IMR-90 (cell line): ENCODE results near the gene VPS35. TPM values are rescaled to one million over a fixed set of nuclear protein-coding genes. Genes with fewer than 3 reads are reported as not detected.

ENCODE experiments used
- ATAC-seq: fragments of 200-7000 bp; cut with Tn5 transposase; 2 replicates; pipeline ENCODE4 v1.9.1; 2020; ENCODE audit warnings: low read depth, mild to moderate bottlenecking, moderate library complexity
- BruUV-seq: library from RNA; stranded (reverse); fragments of 400-500 nt; replicated peaks from 2 replicates; lab custom pipeline; 2021; lab: Mats Ljungman, UMichigan
- CTCF ChIA-PET: fragments of 300-600 bp; formaldehyde crosslinking; extraction: SDS; loops from one replicate; lab custom pipeline; 2021; ENCODE audit warnings: antibody characterized with exemption; lab: Yijun Ruan, JAX
- POLR2A ChIA-PET: fragments of 300-600 bp; sonication (Branson Sonifier 250); formaldehyde crosslinking; loops from one replicate; lab custom pipeline; 2022; ENCODE audit warnings: antibody characterized with exemption; ENCODE audit not compliant: unreplicated experiment; lab: Charles Lee
- DNase-seq: peaks from one replicate; pipeline ENCODE4 v3.0.0; 2013
- H2AFZ ChIP-seq: replicated peaks from 2 replicates; pipeline ENCODE3; 2013; ENCODE audit warnings: low read length, mild to moderate bottlenecking; ENCODE audit not compliant: poor library complexity
- H2AK5ac ChIP-seq: 2 replicates; pipeline ENCODE4 v1.6.1; 2013; ENCODE audit warnings: low read depth, low read length, inconsistent platforms
- H2AK9ac ChIP-seq: replicated peaks from 2 replicates; pipeline ENCODE3; 2013; ENCODE audit warnings: mild to moderate bottlenecking, low read depth, low read length, moderate library complexity; ENCODE audit not compliant: poor library complexity
- H2BK120ac ChIP-seq: 2 replicates; pipeline ENCODE4 v1.6.1; 2013; ENCODE audit warnings: low read depth, low read length, inconsistent platforms
- H2BK15ac ChIP-seq: 3 replicates; pipeline ENCODE4 v1.6.1; 2013; ENCODE audit warnings: low read depth, low read length, inconsistent platforms
- H2BK20ac ChIP-seq: 2 replicates; pipeline ENCODE4 v1.6.1; 2013; ENCODE audit warnings: low read depth, mild to moderate bottlenecking, inconsistent platforms, low read length, moderate library complexity
- H2BK5ac ChIP-seq: 2 replicates; pipeline ENCODE4 v1.6.1; 2013; ENCODE audit warnings: mild to moderate bottlenecking, low read depth, low read length, inconsistent platforms; ENCODE audit not compliant: poor library complexity, severe bottlenecking
- H3K14ac ChIP-seq: replicated peaks from 2 replicates; pipeline ENCODE4 v1.6.1; 2013; ENCODE audit warnings: low read depth, low read length, inconsistent platforms
- H3K18ac ChIP-seq: 2 replicates; pipeline ENCODE4 v1.6.1; 2013; ENCODE audit warnings: low read depth, low read length, control low read depth
- H3K23ac ChIP-seq: 2 replicates; pipeline ENCODE4 v1.6.1; 2013; ENCODE audit warnings: low read depth, low read length, inconsistent platforms
- H3K27ac ChIP-seq: 2 replicates; pipeline ENCODE4 v1.5.1; 2013; ENCODE audit warnings: mild to moderate bottlenecking, control low read depth, low read length; ENCODE audit not compliant: insufficient read depth
- H3K27me3 ChIP-seq: 2 replicates; pipeline ENCODE4 v1.6.1; 2013; ENCODE audit warnings: low read length; ENCODE audit not compliant: control insufficient read depth, insufficient read depth
- H3K36me3 ChIP-seq: 2 replicates; pipeline ENCODE4 v1.6.1; 2013; ENCODE audit warnings: low read length, mixed read lengths; ENCODE audit not compliant: control insufficient read depth, insufficient read depth
- H3K4ac ChIP-seq: 2 replicates; pipeline ENCODE4 v1.6.1; 2013; ENCODE audit warnings: low read depth, low read length, inconsistent platforms
- H3K4me1 ChIP-seq: 2 replicates; pipeline ENCODE4 v1.6.1; 2013; ENCODE audit warnings: low read length, mixed read lengths; ENCODE audit not compliant: control insufficient read depth, insufficient read depth
- H3K4me2 ChIP-seq: 2 replicates; pipeline ENCODE4 v1.6.1; 2013; ENCODE audit warnings: low read depth, mild to moderate bottlenecking, control low read depth, low read length, moderate library complexity
- H3K4me3 ChIP-seq: 2 replicates; pipeline ENCODE4 v1.5.1; 2013; ENCODE audit warnings: low read depth, mild to moderate bottlenecking, control low read depth, low read length, moderate library complexity; ENCODE audit not compliant: insufficient read depth
- H3K56ac ChIP-seq: 2 replicates; pipeline ENCODE4 v1.6.1; 2013; ENCODE audit warnings: low read length, inconsistent platforms; ENCODE audit not compliant: insufficient read depth; ENCODE audit errors: extremely low read depth
- H3K79me1 ChIP-seq, 2 experiments: 2 replicates each; pipeline ENCODE4 v1.6.1; 2013; ENCODE audit warnings: low read length in 2 of 2, inconsistent platforms in 1 of 2, low read depth in 1 of 2
- H3K9ac ChIP-seq: 2 replicates; pipeline ENCODE4 v1.6.1; 2013; ENCODE audit warnings: low read depth, low read length, control low read depth
- H3K9me1 ChIP-seq: 2 replicates; pipeline ENCODE4 v1.6.1; 2013; ENCODE audit warnings: low read length, inconsistent platforms; ENCODE audit not compliant: insufficient read depth
- H3K9me3 ChIP-seq: 2 replicates; pipeline ENCODE4 v1.6.1; 2013; ENCODE audit warnings: low read length; ENCODE audit not compliant: control insufficient read depth, insufficient read depth
- H4K20me1 ChIP-seq: 2 replicates; pipeline ENCODE4 v1.6.1; 2013; ENCODE audit warnings: low read length, inconsistent platforms; ENCODE audit not compliant: insufficient read depth
- H4K5ac ChIP-seq: 2 replicates; pipeline ENCODE4 v1.6.1; 2013; ENCODE audit warnings: mild to moderate bottlenecking, low read depth, low read length, control low read depth
- H4K8ac ChIP-seq, 2 experiments: 2 replicates each; pipeline ENCODE4 v1.6.1; 2013; ENCODE audit warnings: low read depth in 2 of 2, low read length in 2 of 2, control low read depth in 1 of 2, inconsistent platforms in 1 of 2
- H4K91ac ChIP-seq: 2 replicates; pipeline ENCODE4 v1.6.1; 2013; ENCODE audit warnings: low read depth, low read length, inconsistent platforms; ENCODE audit not compliant: insufficient read depth
- BHLHE40 ChIP-seq: fragments of 150-350 bp; IDR thresholded peaks from 2 replicates; pipeline ENCODE4 v1.6.1; 2016; ENCODE audit warnings: mild to moderate bottlenecking, low read depth, low read length
- CEBPB ChIP-seq: IDR thresholded peaks from 2 replicates; pipeline ENCODE4 v1.6.1; 2012; ENCODE audit warnings: low read depth, low read length, improper control_type of control experiment
- CHD1 ChIP-seq: IDR thresholded peaks from 2 replicates; pipeline ENCODE4 v1.6.1; 2012; ENCODE audit warnings: low read depth, low read length, improper control_type of control experiment
- MAZ ChIP-seq: IDR thresholded peaks from 2 replicates; pipeline ENCODE4 v1.6.1; 2012; ENCODE audit warnings: low read depth, mild to moderate bottlenecking, low read length, improper control_type of control experiment, moderate library complexity, borderline replicate concordance
- MXI1 ChIP-seq: IDR thresholded peaks from 2 replicates; pipeline ENCODE4 v1.6.1; 2012; ENCODE audit warnings: low read depth, mild to moderate bottlenecking, low read length, moderate library complexity, borderline replicate concordance
- NFE2L2 ChIP-seq: fragments of 150-350 bp; IDR thresholded peaks from 2 replicates; pipeline ENCODE4 v1.6.1; 2016; ENCODE audit warnings: low read depth, mild to moderate bottlenecking, low read length
- POLR2A ChIP-seq: IDR thresholded peaks from 2 replicates; pipeline ENCODE4 v1.6.1; 2012; ENCODE audit warnings: mild to moderate bottlenecking, low read depth, low read length
- RFX5 ChIP-seq: IDR thresholded peaks from 2 replicates; pipeline ENCODE4 v1.8.0; 2012; ENCODE audit warnings: low read depth, mild to moderate bottlenecking, low read length, moderate library complexity
- WGBS, 2 experiments: methylation state at CpG; one replicate each; pipeline versions ENCODE4 v1.1.5 to v1.1.7; 2013; ENCODE audit warnings: missing lambda C conversion rate in 2 of 2; ENCODE audit not compliant: insufficient read length in 1 of 2; ENCODE audit errors: extremely low coverage in 2 of 2; 5-methylcytosine and 5-hydroxymethylcytosine counted together
- dilution Hi-C: fragments of 300-500 bp; cut with HindIII; formaldehyde crosslinking; loops from one replicate; pipeline ENCODE4 v1.14.3; 2018; ENCODE audit warnings: low sequenced_read_pairs; ENCODE audit not compliant: unreplicated experiment
- in situ Hi-C: fragments of 300-500 bp; cut with MboI; formaldehyde crosslinking; loops from 3 replicates; pipeline ENCODE4 v1.14.3; 2019; ENCODE audit warnings: low sequenced_read_pairs, inconsistent platforms, mixed read lengths
- intact Hi-C: fragments of 100-400 bp; cut with micrococcal nuclease; formaldehyde crosslinking; loops from 2 replicates; pipeline ENCODE4 v1.10.0; 2022
- polyA plus RNA-seq, 3 experiments: library from polyadenylated mRNA; depleted of rRNA; stranded (reverse); fragments of >200 nt; gene quantifications; 2 replicates each; pipeline ENCODE4 v1.2.3, GENCODE V29; 2012; ENCODE audit warnings: low replicate concordance in 1 of 3
- total RNA-seq: library from RNA; depleted of rRNA; stranded (reverse); fragments of >200 nt; gene quantifications from 2 replicates; pipeline ENCODE4 v1.2.3, GENCODE V29; 2012
- TF ChIP-seq, protein P1 (sequence below): conservative IDR thresholded peaks from 2 replicates; pipeline ENCODE4 v1.5.1; 2012; ENCODE audit warnings: mild to moderate bottlenecking, low read depth, low read length, improper control_type of control experiment
- TF ChIP-seq, protein P2 (sequence below): fragments of 150-350 bp; IDR thresholded peaks from 2 replicates; pipeline ENCODE4 v1.6.1; 2016; ENCODE audit warnings: low read depth, mild to moderate bottlenecking, low read length, moderate library complexity, borderline replicate concordance

VPS35 gene
- total and polyA plus RNA-seq, 2 of the 4 experiments (the other 2 are of a cell fraction), result 42.3 to 89.4 TPM

DNA sequence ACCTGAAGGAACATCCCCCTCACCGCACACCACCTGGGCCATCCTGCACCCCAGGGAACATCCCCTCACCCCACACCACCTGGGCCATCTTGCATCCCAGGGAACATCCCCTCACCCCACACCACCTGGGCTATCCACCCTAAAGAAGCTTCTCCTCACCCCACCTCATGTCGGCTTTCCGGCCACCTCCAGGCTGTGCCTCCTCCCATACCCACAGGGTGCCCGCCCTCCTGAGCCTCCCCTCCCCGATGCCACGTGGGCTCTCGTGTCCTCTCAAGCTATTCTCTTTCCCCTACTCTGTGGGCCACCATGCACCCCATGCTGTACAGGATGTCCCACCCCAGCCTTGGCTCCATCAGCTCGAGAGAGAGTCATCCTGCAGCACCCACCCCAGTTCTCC is 41.1 kb upstream of the VPS35 start (continued):
- TF ChIP-seq, protein P1, sequence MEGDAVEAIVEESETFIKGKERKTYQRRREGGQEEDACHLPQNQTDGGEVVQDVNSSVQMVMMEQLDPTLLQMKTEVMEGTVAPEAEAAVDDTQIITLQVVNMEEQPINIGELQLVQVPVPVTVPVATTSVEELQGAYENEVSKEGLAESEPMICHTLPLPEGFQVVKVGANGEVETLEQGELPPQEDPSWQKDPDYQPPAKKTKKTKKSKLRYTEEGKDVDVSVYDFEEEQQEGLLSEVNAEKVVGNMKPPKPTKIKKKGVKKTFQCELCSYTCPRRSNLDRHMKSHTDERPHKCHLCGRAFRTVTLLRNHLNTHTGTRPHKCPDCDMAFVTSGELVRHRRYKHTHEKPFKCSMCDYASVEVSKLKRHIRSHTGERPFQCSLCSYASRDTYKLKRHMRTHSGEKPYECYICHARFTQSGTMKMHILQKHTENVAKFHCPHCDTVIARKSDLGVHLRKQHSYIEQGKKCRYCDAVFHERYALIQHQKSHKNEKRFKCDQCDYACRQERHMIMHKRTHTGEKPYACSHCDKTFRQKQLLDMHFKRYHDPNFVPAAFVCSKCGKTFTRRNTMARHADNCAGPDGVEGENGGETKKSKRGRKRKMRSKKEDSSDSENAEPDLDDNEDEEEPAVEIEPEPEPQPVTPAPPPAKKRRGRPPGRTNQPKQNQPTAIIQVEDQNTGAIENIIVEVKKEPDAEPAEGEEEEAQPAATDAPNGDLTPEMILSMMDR, result no peak
- TF ChIP-seq NFE2L2, result no peak

DNA sequence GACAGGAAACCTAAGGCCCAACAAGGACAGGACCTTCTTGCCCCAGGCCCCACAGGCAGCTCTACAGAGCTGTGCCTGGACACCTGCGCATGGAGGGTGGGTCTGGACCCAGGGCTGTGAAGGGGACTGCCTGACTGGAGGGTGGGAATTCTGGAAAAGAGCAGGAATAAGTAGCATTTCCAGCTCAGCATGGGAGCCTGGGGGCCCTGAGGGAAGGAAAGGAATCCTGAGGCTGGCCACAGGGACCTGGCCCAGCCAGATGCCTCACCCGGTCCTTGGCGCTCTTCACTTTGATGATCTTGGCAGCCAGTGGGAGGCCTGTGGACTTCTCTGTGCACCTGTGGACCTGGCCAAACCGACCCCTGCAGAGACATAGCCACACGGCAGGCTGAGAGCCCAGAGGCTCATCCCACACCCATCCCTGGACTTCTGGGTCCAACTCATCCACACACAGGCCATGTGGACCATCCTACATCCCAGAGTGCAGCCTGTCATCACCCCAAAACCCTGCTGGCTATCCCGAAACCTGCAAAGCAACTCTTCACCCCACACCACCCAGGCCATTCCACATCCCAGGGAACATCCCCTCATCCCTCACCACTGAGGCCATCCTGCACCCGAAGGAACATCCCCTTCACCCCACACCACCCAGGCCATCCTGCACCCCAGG is 40.5 kb upstream of the VPS35 start:
- POLR2A ChIA-PET, result no interaction called here
- no TSS peak for BruUV-seq
- CTCF ChIA-PET, result no interaction called here
- TF ChIP-seq, protein P2, sequence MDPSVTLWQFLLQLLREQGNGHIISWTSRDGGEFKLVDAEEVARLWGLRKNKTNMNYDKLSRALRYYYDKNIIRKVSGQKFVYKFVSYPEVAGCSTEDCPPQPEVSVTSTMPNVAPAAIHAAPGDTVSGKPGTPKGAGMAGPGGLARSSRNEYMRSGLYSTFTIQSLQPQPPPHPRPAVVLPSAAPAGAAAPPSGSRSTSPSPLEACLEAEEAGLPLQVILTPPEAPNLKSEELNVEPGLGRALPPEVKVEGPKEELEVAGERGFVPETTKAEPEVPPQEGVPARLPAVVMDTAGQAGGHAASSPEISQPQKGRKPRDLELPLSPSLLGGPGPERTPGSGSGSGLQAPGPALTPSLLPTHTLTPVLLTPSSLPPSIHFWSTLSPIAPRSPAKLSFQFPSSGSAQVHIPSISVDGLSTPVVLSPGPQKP, result no peak
- TF ChIP-seq BHLHE40, result no peak
- no peak for TF ChIP-seq MAZ
- TF ChIP-seq MXI1, result no peak
- no peak for TF ChIP-seq NFE2L2
- TF ChIP-seq CEBPB, result no peak
- no peak for TF ChIP-seq RFX5
- no peak for TF ChIP-seq POLR2A
- TF ChIP-seq CHD1, result no peak
- TF ChIP-seq, protein P1, result no peak

More for the DNA sequence above, 40.5 kb upstream of the VPS35 start:
- ATAC-seq (no peak), DNase-seq (no peak)
- Histone ChIP-seq H3K9me3 (no peaks in the 10 kb centered on the region), H3K36me3 (no peaks in the 10 kb centered on the region), H2BK5ac (no peak overlapping the region), H2AK9ac (peak overlapping the region; percentile 28), H3K18ac (no peak overlapping the region), H3K27ac (no peak overlapping the region), H3K4me2 (no peak overlapping the region), H3K4ac (no peak overlapping the region), H2BK15ac (no peak overlapping the region), H4K5ac (no peak overlapping the region), H2BK20ac (no peak overlapping the region), H2BK120ac (no peak overlapping the region), H2AFZ (no peak overlapping the region), H3K9me1 (no peaks in the 10 kb centered on the region; the same call in 1 of the 2 replicates), H2AK5ac (no peak overlapping the region), H3K79me1 (no peaks in the 10 kb centered on the region), H4K8ac (no peak overlapping the region), H3K14ac (no peak overlapping the region), H3K27me3 (no peaks in the 10 kb centered on the region), H3K9ac (no peak overlapping the region), H3K4me3 (no peak overlapping the region), H4K91ac (no peak overlapping the region), H3K4me1 (peaks cover 2% of the 10 kb centered on the region; the same call in 1 of the 2 replicates), H4K20me1 (no peaks in the 10 kb centered on the region; the same call in 1 of the 2 replicates), H3K23ac (no peak overlapping the region), H3K56ac (no peak overlapping the region)
- WGBS, 2 experiments, result 73% methylated on average over 6 of the region's 7 CpGs; no CpG with 5 or more reads in 1 of the 2 experiments
- dilution Hi-C loops (no loop called here), in situ Hi-C loops (no loop called here), intact Hi-C loops (no loop called here)
